GM18861 (cell line): Measurements from ENCODE around the gene BCL10.

Experiments used
- ATAC-seq: cut with Tn5 transposase; IDR thresholded peaks from one replicate; pipeline ENCODE4 v1.9.1; 2021; ENCODE audit not compliant: unreplicated experiment

The BCL10 gene

DNA sequence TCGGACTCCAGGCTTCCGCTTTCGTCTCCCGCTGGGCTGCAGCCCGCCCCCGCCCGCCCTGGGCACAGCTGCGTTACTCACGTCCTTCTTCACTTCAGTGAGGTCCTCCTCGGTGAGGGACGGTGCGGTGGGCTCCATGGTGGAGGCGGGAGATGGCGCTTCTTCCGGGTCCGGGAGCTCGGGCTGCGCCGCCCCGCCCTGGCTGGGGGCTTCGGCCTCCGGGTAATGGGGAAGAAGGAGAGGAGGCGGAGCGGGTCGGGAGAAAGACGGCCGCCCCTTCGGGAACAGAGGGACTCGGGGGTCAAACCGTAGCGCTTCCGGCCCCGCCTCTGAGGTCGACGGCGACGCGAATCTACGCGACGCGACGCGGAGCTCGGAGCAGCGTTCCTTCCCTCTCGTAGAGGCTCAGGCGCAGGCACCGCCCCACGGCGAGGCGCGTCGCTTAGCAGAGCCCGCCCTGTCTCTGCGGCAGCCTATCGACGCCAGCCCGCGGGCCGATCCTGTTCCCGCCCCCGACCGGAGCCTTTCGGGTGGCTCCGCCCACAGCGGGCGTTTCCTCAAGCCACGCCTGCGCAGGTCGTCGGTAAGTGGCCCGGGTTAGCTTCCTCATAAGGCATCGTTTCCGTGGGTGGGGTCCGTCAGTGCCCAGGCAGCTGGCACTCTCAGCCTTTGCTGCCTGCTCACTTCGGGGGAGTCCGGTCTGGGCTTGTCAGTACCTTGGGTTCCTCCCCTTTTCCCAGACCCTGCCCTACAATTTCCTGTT is at the start of gene BCL10:
BCL10 (minus strand) TSS at position 418 of the 763 bp plus-strand sequence; CDS start at position 138, 280 bp downstream.
- peak; percentile 95 for ATAC-seq

GRCh38 chr1:85325920-85326319 is 49.5 kb upstream of the BCL10 start:
- ATAC-seq, result no peak

DNA sequence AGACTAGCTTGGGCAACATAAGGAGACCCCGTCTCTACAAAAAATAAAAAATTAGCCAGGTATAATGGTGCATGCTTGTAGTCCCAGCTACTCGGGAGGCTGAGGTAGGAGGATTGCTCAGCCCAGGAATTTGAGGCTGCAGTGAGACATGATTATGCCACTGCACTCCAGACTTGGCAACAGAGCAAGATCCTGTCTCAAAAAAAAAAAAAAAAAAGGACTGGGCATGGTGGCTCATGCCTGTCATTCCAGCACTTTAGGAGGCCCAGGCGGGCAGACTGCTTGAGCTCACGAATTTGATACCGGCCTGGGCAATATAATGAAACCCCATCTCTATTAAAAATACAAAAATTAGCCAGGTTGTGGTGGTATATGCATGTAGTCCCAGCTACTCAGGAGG is 47.3 kb upstream of the BCL10 start:
- no peak for ATAC-seq

DNA sequence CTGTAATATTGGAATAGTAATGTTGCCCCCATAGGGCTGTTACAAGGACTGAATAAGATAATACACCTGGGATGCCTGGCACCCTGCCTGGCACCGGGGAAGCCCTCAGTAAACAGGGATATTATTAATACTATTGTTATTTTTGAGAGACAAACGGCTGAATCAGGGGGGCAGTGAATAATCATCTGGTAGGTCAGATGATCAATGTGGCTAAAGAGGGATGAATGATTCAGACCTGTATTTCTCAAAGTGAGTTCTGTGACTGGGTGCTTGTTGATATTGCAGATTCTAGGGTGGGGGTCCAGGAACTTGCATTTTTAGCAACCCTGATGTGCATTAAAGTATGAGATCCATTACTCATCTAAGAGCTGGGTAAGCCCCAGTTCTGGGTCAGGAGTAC is 46.2 kb upstream of the BCL10 start:
- no peak for ATAC-seq

DNA sequence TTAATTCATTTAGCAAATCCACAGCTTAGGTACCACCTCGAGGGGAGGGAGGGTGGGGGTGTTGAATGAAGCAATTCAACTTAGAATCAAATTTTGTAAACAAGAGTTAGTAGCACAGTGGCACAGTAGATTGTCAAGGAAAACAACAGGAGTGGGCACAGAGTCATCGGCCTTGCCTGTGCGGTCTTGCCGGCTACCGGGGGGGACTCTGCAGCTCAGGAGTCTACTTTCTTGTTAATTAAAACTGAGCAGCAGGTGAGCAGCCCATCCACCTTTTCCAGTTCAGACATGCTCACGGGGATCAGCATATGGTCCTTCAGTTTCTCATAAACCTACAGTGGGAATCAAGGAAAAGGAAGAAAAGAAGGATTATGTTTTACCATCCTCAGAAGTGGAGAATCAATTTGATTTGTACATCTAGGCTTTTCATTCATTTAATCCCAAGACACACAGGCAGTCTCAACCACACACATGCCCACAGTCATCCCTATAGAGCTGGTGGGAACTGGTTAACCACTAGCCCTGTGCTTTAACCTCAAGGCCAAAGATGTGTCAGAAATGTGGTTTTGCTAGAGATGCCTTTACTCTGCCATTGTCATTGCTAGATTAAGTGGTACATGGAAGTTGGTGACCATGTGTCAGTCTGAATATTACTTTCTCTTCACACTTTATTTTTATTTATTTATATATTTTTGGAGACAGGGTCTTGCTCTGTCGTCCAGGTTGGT is 45.0 kb upstream of the BCL10 start:
- no peak for ATAC-seq

GRCh38 chr1:85320371-85321131 is 44.1 kb upstream of the BCL10 start:
- no peak for ATAC-seq

- no peak for ATAC-seq
Measured at GRCh38 chr1:85319931-85320330, 43.5 kb upstream of the BCL10 start.

- ATAC-seq, result no peak
Measured at GRCh38 chr1:85319491-85319890, 43.1 kb upstream of the BCL10 start.

- no peak for ATAC-seq
Measured at GRCh38 chr1:85318217-85318616, 41.8 kb upstream of the BCL10 start.

DNA sequence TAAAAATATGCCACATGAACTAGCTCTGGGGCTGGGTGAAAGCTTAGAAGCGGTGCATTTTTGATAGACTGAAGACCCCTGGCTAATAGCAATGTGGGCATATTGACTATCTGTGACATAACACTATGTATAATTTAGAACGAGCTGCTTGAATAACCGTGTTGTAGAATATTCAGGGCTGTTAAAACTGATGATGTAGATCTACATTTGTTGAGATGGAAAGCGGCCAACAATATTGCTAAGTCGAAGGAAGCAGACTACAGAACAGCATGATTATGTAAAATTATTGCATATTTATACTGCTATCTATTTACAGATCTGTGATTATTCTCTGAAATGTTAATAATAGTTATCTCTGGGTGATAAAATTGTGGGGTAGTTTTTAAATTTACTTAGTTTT is 41.1 kb upstream of the BCL10 start:
- ATAC-seq, result no peak

GRCh38 chr1:85316321-85316720 is 39.9 kb upstream of the BCL10 start:
- ATAC-seq, result no peak

DNA sequence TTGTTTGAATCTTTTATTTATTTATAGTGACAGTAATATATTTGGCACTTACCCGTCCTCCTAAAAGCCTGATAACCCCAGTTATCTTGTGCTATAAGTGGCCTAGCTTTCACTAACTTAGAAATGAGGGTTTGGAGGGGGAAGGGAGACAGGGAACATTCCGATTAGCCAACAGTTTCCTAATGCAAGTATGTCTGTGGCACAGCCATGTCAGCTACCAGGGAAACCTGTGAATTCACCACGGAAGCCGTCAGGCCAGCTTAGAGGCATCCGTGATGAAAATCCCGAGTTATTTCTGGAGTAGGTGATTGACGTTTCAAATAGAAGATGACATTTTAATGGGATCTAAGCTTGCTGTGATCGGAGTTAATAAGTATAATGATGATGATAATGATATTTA is 39.4 kb upstream of the BCL10 start:
- no peak for ATAC-seq

GRCh38 chr1:85314726-85315125 is 38.3 kb upstream of the BCL10 start:
- ATAC-seq, result no peak

GRCh38 chr1:85313888-85314696 is 37.7 kb upstream of the BCL10 start:
- ATAC-seq, result no peak

- ATAC-seq, result no peak
Measured at GRCh38 chr1:85311818-85312217, 35.4 kb upstream of the BCL10 start.

DNA sequence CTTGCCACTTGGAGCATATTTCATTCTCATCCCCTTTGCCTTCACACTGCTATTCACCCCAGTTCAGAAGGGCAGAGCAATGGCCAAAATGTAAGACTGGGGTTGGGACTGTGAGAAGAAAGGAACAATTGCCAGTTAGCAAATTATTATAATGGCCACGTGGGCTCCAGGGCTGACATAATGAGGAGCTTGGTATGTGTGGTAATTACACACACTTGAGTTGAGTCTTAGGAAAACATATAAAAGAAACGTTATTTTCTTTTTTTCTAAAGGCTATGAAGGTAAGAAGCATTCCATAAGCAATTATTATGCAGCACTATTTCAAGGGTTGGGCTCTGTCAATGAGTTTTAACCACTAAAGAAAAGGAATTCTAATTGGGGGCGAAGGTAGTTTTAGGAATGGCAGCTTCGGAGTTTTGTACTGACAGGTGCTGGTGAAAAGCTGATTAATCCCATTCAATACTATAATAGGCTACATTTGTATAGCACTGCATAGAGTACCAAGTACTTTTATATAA is 32.5 kb upstream of the BCL10 start:
- ATAC-seq, result no peak

- peak; percentile 84 for ATAC-seq
Measured at GRCh38 chr1:85307987-85308832, 31.8 kb upstream of the BCL10 start.

- no peak for ATAC-seq
Measured at GRCh38 chr1:85306236-85306635, 29.8 kb upstream of the BCL10 start.

- ATAC-seq, result no peak
Measured at GRCh38 chr1:85303440-85304162, 27.2 kb upstream of the BCL10 start.
